NCI-H146 treated with DMSO at 0.1 percent for 48 hours (cell line): ENCODE data around the gene LGALS3BP.

Experiments
- DNase-seq: peaks from one replicate; lab custom pipeline; 2025; ENCODE audit not compliant: unreplicated experiment; lab: John Stamatoyannopoulos, UW

LGALS3BP gene

DNA sequence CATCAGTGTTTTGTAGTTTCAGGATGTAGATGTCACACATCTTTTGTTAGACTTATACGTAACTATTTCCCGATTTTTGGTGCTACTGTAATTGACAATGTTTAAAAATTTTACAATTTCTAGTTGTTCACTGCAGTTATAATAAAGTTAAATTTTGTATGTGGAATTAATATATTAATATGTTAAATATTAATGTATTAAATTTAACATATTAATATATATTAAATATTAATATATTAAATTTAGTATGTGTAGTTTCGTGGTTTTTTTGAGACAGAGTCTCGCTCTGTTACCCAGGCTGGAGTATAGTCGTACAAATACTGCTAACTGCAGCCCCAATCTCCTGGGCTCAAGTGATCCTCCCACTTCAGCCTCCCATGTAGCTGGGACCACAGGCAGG lies 5.7 kb upstream of the LGALS3BP start:
- no peak for DNase-seq

DNA sequence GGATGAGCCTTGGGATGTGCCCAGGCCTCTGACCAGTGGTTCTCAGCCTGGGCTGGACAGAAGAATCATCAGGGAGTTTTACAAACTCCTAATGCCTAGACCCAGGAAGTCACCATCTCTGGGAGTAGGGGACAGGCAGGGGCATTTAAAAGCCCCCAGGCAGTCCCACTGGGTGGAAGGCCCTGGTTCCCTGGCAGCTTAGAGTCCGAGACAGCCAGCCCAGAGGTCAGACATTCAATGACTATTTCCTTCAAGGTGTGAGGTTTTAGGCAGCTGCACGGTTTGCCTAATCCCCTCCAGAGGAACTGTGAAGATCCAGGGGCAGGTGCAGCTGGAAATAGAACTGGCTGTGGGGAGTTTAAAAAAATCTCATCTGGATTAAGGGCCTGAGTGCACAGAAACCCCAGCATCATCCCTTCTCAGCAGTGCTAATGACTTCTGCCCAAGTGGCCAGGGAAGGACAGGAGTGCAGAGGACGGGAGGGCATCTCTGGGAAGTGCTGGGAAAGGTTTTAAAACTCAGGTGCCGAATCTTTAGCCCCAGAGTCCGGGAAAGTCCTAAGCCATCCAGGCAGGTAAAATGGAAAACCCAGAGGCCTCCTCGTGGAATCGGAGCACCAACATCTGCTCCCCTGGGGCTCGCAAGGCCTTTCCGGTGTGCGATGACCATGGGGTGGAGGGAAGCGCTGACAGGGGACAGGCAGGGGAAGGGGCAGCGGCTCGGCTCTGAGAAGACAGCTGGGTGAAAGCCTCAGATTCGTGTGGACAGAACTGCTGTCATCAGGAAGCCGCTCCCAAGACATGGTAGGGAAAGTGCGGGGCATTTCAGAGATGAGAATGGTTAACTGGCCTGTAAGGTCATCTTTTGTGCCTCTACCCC lies 1.5 kb upstream of the LGALS3BP start:
- no peak for DNase-seq

DNA sequence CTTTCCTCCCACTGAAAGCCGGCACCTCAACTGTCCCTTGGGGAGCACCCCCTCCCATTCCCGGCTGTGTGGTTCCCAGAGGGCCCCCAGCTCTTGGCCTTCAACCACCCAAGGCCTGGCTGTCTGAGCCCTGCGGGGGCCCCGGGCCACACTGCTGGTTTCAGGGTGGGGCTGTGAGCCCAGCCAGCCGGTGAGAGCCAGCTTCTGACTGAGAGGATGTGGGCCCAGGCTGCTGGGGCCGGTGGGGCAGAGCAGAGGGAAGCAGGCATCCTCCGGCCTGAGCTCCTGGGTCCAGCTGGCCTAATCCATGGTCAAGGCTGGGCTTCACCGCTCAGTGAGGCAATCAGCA lies 875 bp upstream of the LGALS3BP start:
- DNase-seq = no peak

DNA sequence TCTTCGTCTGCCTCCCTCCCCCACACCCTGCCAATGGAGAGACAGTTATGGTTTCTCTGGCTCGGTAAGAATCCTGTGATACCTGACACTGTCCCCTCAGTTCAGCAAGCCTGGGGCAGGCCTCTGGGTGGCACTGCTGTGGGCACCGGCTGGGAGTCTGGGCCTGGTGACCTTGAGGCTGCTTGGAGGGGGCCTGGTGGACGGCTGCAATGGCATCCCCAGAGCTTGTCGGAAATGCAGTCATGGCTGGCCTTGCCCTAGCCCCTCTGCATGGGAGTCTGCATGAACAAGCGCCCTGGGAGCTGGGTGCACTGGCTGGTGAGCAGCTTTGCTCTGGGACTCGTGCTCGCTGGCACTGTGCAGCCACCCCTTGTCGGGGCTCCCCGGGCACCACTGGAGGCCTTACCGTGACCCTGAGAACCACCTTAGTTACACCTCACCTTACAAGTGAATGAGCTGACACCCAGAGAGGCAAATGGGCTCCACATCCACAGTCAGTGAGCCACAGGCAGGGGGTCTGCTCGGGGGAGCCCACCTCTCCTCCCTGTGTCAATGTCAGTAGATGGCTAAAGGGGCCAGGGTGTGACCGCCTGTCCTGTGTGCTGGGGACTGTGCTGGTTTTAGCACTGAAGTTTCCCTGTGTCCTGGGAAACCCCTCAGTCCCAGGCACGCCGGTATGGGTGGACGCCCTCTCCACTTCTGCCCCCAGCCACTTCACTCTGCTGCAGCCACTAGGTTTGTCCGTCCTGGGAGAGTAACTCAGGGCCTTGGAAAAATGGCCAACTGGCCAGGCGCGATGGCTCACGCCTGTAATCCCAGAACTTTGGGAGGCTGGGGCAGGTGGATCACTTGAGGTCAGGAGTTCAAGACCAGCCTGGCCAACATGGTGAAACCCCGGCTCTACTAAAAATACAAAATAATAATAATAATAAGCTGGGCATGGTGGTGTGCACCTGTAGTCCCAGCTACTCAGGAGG lies 1.4 kb downstream of the LGALS3BP start:
- no peak for DNase-seq

DNA sequence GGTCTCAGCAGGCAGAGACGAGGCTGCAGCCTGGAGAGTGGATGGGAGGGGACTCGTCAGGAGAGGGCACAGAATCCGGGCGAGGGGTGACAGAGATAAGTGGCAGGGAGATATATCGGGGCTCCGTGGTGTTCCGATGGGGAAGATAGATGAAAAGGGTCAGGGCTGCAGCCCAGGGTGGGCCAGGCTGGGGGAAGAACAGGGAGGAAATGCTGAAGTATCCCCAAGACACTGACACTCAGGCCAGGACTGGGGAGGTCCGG lies 2.1 kb downstream of the LGALS3BP start:
- no peak for DNase-seq

DNA sequence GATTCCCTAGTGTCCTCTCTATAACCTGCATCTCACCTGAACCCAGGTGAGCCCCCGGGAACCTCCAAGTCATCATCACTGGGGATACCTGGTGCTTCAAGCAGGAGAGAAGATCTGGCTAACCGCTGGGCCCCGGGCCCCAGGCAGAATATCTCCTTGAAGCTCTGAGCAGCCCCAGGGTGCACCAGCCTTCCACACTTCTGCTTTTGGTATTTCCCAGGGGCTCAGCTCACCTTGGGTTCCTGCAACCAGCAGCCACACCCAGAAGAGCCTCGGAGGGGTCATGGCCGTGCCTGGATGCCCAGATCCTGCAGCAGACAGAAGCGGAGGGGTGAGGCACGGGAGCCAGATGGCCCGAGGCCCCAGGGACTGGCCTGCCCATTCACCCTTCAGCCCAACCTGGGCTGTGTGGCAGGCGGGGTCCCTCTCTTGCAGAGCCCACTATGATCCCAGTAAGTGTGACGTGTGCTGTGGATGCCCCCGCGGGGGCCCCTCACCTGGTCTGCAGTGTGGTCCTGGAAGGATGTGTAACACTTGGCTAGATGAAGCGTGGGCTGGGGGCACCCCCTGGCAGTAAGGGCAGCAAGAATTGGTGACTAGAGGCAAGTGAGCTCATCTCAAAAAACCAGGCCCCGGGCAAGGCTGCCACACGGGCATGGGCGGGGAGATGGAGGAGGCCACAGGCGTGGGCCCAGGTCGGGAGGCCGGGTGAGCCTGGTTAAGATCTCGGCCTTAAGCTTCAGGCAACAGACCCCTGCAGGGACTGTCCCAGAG lies 2.6 kb downstream of the LGALS3BP start:
- DNase-seq = no peak

DNA sequence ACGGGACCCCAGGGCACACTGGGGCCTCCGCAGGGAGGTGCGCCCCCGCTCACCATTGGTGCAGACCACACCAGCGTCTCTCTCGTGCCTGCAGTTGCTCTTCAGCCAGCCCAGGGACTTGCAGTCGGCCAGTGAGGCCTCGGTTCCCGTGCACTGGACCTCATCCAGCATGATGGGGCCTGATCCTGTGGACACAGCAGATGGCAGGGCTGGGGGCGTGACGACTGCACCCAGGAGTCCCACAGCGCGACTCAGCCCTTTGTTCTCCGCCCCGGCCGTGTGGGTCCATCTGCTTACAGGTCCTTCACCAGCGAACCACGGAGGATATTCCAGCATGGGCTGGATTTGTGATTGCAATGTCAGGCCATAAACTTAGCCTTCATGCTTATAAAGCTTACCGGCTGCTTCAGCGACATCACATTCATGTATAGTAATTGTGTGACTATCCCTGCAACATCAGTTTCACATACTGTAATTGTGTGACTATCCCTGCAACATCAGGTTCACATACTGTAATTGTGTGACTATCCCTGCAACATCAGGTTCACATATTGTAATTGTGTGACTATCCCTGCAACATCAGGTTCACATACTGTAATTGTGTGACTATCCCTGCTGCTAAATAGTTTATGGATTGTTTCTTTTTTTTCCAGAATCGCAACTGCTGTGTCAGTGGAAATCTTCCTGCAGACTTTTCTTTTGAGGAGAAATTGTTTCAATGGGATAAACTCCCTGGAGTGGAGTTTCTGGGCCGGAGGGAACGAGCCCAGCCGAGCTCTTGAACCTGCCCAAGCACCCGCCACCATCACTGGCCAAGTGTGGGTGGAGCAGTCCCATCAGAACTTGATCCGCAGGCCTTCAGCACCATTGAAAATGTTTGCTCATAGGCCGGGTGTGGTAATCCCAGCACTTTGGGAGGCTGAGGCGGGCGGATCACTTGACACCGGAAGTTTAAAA lies 4.8 kb downstream of the LGALS3BP start:
- no peak for DNase-seq

DNA sequence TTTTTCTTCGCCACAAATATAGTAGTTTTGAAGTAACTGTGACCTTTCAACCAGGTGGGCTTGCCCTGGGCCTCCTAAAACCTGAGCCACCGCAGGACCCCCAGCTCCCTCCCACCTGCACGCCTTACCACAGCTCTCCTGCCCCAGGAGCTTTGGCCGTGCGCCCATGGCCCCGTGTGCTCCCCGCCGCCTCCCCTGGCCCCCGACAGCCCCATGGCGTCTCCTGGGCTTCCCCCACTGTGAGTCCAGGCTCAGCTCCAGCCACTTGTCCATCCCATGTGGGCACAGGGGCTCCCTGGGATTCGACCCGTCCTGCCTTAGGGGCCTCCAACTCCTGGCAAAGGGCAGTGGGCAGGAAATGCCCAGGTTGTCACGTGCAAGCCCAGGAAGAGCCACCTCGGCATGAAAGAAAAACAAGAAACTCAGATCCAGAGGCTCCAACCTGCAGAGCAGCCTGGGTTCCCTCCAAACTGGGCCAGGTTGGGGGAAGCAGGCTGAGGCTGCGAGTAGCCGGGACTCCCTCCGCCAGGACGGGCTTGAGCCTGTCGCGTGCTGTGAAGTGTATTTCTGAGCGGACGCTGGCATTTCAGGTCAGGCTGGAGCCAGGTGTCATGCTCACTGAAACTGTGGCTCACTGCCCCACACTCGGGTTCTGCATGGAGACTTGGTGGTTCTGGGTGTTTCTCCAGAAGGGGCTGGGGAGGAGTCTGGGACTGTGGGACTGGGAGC lies 5.8 kb downstream of the LGALS3BP start:
- no peak for DNase-seq

DNA sequence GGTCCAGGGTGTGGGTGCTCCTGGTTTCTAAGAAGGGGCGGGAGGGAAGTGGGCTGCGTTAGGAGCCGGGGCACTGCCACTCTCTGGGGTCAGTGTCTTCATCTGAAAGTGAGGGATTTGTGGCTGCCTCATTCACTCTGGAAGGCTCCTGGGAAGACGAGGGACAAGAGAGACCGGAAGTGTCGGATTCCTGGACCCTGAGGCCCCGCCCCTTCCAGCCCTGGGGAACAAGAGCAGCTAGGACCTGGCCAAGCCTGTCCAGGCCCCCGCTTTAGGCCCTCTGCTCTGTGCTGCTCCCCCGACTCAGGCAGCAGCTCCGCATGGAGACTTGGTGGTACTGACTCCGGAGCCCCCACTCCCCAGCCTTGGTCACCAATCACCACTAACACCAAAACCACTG lies 6.5 kb downstream of the LGALS3BP start:
- no peak for DNase-seq

DNA sequence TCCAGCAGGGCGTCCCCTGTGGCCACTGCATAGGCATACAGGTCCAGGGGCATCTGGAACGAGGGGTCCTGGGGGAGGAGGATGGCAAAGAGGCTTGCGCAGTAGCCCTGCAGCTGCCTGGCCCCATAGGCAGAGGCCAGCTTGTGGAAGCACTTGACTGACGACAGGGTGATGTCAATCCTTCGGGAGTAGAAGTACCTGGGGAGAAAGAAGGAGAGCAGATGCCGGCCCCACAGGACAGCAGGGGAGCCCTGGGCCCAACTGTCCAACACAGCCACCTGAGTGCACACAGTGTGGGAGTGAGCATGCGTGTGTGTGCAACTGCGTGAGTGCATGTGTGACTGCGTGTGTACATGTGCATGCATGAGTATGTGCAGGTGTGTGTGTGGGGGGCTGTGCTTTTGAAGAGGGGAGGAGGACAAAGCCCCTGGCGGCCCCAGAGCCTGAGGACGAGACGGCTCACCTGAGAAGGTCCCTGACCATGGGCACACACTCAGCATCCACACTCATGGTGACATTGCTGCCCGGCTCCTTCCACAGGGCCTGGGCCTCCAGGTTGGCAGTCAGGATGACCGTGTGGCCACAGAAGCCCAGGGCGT lies 7.1 kb downstream of the LGALS3BP start:
- DNase-seq = no peak

DNA sequence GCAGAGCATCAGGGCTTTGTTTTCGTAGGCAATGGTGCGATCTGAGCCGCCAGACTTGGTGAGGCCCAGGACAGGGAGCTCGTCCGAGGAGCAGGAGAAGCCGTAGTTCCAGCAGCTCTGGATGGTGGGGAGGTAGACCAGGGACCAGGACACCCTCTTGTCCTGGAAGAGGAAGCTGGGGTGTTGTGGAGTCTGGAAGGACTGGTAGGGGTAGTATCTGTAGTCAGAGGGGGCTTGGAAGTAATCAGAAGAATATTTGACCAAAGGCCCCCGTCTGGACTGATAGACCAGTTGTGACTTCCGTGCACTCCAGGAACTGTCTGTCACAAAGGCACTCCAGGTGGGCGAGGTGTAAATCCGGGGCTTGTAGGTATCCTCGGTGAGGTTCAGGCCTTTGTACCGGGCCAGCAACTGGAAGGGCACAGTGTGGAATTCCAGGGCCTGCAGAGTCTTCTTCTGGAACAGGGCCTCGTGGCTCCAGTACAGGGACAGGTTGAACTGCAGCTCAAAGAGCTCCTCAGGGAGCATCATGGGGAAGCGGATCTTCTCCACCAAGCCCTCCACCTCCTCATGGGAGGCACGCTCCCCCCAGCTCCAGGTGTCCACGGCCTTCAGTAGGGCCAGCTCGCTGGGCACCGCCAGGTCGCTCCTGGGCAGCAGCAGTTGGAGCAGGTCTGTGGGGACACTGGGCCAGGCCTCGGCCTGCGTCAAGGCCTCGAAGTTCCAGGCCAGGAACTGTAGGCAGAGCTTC lies 7.8 kb downstream of the LGALS3BP start:
- DNase-seq = no peak

DNA sequence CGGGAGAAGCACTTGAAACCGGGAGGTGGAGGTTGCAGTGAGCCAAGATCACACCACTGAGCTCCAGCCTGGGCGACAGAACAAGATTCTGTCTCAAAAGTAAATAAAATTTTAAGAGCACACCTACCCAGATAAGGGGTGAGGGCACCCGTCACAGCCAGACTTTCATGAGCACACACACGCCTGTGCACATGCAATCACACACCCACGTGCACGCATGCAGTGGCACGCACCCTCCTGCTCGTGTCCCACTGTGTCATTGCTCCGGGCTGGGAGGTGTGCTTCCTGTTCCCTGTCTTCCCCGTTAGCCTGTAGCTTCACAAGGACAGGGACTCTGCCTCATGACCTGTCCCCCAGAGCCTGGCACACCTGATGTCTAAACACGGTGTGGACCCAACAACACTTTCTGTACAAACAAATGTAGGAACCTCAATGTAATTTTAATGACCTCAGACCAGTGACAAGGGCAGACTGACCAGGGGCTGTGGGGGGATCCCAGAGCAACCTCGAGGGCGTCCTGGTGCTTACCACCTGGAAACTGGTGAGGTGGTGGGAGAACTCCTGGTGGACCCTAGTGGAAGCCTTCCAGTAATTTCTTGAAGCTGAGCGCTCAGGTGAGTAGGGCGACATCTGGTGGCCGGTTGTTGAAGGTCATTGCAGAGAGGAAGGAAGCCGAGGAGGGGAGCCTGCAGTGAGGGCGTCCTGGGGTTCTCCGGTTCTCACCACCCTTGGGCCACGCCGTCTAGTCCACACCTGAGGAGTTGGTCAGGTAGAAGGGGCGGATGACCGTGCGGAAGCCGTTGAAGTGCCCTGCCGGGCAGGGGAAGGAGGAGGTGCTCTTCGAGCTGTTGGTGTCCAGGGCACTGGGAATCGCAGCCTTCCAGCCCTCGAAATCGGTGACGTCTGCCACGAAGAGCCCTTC lies 8.6 kb downstream of the LGALS3BP start:
- peak; percentile 16 for DNase-seq

DNA sequence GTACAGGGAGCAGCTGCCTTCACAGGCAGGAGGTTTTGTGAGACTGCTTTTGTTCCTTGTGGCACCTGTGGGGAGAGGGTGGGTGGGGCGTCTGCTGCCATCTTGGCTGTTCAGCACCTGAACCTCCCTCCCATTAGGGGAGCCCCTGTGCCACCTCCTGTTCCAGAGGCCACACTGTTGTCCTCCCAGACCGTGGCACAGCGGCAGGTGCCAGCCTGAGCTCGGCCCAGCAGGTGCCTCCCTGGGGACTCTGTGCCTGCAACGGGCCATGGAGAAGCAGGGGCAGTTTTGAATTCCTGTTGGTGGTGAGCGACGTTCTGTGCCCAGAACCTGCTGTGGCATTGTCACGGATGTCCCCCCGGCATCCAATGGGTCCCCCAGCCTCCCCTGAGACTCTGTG lies 9.9 kb downstream of the LGALS3BP start:
- DNase-seq = no peak

DNA sequence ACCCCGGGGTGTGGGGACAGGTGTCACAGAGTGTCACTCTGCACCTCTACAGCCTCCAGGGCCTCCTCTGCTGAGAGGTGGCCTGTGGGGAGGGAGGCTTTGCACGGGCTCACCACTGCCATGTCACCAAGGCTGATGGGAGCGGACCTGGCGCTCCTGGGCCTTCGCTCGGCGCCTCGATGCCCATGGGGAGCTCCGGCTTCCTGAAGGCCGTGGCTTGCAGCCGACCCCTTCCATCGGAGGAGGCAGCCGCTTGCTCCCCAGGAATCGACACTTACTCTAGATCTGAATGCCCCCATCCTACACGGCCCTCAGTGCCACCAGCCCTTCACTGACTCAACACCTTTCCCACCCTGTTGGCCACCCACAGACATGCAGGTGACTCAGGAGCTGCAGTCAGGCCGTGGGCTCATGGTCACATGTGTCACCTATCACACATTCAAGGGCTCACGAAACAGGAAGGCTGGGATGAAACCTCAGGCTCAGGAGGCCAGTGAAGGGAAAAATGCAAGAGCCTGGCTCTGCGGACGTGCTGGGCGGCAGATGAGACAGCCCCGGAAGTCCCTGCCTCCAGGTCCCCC lies 11.9 kb downstream of the LGALS3BP start:
- DNase-seq = no peak

DNA sequence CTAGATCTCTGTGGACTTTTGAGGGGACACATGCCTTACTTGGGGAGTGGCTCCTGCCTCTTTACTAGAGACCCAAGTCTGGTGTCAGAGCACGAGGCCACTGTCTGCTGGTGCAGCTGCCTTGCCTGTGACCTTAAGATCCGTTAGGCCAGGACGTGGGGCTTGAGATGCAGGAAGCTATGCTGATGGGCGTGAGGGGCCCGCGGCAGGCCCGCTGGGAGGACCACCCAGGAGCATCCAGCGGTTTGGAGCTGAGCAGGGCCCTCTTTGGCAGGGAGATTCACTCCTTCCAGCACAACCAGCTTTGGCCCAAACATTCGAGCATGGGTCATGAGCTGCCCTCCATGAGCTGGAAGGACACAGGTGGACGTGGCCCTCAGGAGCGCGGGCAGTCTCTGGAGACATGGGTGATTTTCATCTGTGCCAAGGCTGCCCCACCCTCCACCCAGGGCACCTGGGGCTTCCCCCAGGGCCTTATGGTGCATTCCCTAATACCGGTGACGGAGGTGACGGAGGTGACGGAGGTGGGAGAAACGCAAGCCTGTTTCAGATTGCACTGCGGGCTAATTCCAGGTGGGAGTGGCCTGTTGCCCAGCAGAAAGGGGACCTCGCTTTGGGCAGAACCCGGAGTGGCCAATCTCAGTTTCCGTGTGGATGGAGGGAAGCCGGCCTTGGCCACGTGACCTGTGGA lies 12.7 kb downstream of the LGALS3BP start:
- no peak for DNase-seq

DNA sequence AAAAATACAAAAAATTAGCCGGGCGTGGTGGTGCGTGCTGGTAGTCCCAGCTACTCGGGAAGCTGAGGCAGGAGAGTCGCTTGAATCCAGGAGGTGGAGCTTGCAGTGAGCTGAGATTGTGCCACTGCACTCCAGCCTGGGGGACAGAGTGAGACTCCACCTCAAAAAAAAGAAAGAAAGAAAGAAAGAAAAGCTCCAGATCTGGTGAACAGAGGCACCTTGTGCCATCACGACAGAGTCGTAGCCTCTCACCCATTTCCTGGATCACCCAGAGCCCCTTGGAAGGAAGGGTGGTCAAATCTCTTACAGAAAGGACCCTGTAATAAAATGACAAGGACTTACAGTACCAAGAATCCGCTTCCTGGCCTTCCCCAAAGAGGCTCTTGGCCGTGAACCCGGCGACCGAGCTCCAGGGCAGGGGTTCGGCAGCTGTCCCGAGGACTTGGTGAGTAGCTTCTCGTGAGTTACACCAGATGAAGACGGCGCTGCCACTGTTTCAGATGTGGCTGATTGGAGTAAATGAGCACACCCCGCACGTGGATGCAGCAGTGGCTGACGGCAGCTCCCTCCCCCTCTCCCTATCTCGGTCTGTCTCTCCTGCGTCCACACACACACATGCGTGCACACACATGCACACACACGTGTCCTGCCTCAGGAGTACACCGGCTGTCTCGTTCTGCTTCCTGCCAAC lies 13.5 kb downstream of the LGALS3BP start:
- DNase-seq = no peak
